Measurements from ENCODE around the gene TRIM52. TPM values are rescaled to one million over a fixed set of nuclear protein-coding genes. Genes with fewer than 3 reads are reported as not detected.
A peak's percentile ranks its signal among the peaks of the same experiment; 100 is the strongest.

The TRIM52 gene
- total and polyA plus RNA-seq, 2 of the 13 experiments (the other 11 are each of a cell fraction or from before 2014, with no cell fraction given): 7.2 to 11.6 TPM

DNA sequence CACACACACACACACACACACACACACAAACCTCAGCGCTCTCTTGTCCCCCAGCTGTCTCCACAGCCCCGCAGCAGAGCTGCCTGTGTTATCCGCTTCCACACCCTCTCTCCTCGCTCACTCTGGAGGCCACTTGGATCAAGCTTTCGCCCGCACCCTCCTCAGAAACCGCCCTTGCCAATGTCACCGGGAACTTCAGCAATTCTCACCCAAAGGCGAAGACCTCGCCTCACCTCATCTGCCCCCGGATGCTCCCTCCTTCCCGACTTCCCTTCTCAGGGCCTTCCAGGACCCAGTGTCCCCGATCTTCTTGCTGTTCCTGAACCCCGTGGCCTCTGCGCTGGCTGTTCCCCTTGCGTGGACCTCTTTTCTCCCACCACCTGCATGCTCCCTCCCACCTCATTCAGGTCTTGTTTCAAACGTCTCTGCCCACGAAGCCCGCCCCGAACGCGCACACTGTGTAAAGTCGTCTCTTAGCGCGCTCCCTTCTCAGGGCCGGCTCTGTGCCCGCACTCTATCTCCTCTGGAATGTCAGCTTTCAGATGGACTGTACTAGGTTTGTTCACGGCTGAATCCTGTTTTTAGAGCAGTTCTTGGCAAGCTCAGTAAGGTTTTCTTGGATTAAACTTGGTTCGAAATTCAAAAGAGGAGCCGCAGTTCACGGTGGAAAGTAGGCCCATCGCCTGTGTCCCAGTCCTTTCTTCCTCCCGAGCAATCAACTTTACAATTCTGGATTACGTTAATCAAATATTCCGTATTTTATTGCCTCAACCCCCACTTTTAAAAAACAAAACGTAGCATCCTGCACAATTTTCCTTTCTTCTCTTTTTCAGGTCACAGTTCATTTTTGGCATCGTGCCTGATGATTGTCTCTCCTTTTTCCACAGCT is 54.9 kb downstream of the TRIM52 start (continued):
- TF ChIP-seq BHLHE40 (IDR thresholded peaks at IDR 0.05; ENCODE audit: low read length) (no peak), HNRNPLL (IDR thresholded peaks at IDR 0.05; ENCODE audit: low read depth, low read length, poor library complexity, severe bottlenecking) (peak; percentile 25), ZNF883 (CRISPR knock-in tag; IDR thresholded peaks at IDR 0.05; ENCODE audit: not compliant biosample characterization) (no peak), THYN1 (CRISPR knock-in tag; IDR thresholded peaks at IDR 0.05; ENCODE audit: borderline replicate concordance, low read depth) (no peak), BRD4 (CRISPR knock-in tag; IDR thresholded peaks at IDR 0.05) (no peak), NKX3-1 (CRISPR knock-in tag; IDR thresholded peaks at IDR 0.05) (no peak), FOXM1 (CRISPR knock-in tag; IDR thresholded peaks at IDR 0.05) (no peak), ZSCAN25 (CRISPR knock-in tag; IDR thresholded peaks at IDR 0.05) (no peak), ZNF549 (CRISPR knock-in tag; IDR thresholded peaks at IDR 0.05) (no peak), SKIL (CRISPR knock-in tag; IDR thresholded peaks at IDR 0.05; ENCODE audit: borderline replicate concordance) (no peak), YEATS2 (CRISPR knock-in tag; IDR thresholded peaks at IDR 0.05; ENCODE audit: borderline replicate concordance) (no peak), ZNF777 (CRISPR knock-in tag; IDR thresholded peaks at IDR 0.05) (peak; percentile 2; the same call in 1 of the 2 replicates), BRCA1 (CRISPR knock-in tag; IDR thresholded peaks at IDR 0.05) (peak; percentile 14; the same call in 1 of the 2 replicates), HOXA7 (CRISPR knock-in tag; IDR thresholded peaks at IDR 0.05) (no peak), SAP130 (CRISPR knock-in tag; IDR thresholded peaks at IDR 0.05; ENCODE audit: low read depth) (0 out of 2 replicates have a peak, but pooled peaks have one; percentile 7), ZNF124 (CRISPR knock-in tag; IDR thresholded peaks at IDR 0.05) (no peak), ZNF749 (CRISPR knock-in tag; IDR thresholded peaks at IDR 0.05; ENCODE audit: borderline replicate concordance) (no peak), HOXD1 (CRISPR knock-in tag; IDR thresholded peaks at IDR 0.05) (no peak), ZNF260 (CRISPR knock-in tag; IDR thresholded peaks at IDR 0.05; ENCODE audit: borderline replicate concordance, low read depth) (no peak), FOSL1 (CRISPR knock-in tag; IDR thresholded peaks at IDR 0.05; ENCODE audit: borderline replicate concordance) (no peak), ZNF263 (CRISPR knock-in tag; IDR thresholded peaks at IDR 0.05) (no peak), PAF1 (CRISPR knock-in tag; IDR thresholded peaks at IDR 0.05) (no peak), HOMEZ (CRISPR knock-in tag; IDR thresholded peaks at IDR 0.05; ENCODE audit: low read depth) (no peak), STAT5B (CRISPR knock-in tag; IDR thresholded peaks at IDR 0.05) (no peak), PCBP1 (IDR thresholded peaks at IDR 0.05; ENCODE audit: borderline replicate concordance, low read depth, low read length) (no peak), ZNF20 (CRISPR knock-in tag; IDR thresholded peaks at IDR 0.05) (no peak), ZFP37 (CRISPR knock-in tag; IDR thresholded peaks at IDR 0.05; ENCODE audit: borderline replicate concordance) (no peak), CEBPG (CRISPR knock-in tag; IDR thresholded peaks at IDR 0.05) (no peak)
- TF ChIP-seq, protein P1, sequence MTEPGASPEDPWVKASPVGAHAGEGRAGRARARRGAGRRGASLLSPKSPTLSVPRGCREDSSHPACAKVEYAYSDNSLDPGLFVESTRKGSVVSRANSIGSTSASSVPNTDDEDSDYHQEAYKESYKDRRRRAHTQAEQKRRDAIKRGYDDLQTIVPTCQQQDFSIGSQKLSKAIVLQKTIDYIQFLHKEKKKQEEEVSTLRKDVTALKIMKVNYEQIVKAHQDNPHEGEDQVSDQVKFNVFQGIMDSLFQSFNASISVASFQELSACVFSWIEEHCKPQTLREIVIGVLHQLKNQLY (CRISPR knock-in tag; IDR thresholded peaks at IDR 0.05): no peak

All from HepG2 (cell line).